ENCODE measurements around the gene RBMS1. TPM values are rescaled to one million over a fixed set of nuclear protein-coding genes. Genes with fewer than 3 reads are reported as not detected.

Gene RBMS1
- total and polyA plus RNA-seq, 2 of the 13 experiments (the other 11 are each of a cell fraction or from before 2014, with no cell fraction given), result 55.5 to 110 TPM

DNA sequence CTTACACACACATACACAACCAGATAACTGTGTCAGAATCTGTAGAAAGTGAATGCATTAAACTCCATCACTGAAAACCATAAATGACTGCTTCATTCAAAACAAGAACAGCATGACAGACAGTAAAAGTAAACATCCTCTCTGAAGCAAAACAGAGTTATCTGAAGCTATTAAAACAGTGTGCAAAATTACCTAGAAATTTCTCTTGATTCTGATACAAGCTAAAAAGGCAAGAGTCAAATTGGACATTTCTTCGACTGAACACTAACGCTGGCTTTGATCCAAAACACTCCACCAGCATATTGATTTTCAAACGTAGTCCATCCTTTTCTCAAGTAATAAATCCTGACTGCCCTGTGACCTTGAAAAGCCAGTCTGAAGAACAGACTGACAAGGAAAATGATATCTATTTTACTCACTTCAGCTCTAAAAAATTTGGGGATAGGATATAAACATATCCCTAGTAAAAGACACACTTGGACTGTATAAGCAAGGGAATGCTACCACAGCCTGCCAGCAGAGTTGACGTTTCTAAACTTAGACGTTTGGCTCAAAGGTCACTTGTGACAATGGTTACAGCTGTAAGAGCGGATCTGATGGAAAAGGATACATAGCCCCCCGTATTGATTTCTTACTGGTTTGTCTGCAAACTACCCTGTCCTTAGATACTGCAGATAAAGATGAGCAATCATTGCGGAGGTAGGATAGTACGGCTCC, 164.6 kb downstream of the RBMS1 start (continued):
- TF ChIP-seq HMGXB4 (CRISPR knock-in tag; IDR thresholded peaks at IDR 0.05; ENCODE audit: borderline replicate concordance in 1 of 2, low read depth in 1 of 2), result no peak
- peak; percentile 88 for TF ChIP-seq HOMEZ (CRISPR knock-in tag; IDR thresholded peaks at IDR 0.05; ENCODE audit: low read depth)
- TF ChIP-seq, protein P1, sequence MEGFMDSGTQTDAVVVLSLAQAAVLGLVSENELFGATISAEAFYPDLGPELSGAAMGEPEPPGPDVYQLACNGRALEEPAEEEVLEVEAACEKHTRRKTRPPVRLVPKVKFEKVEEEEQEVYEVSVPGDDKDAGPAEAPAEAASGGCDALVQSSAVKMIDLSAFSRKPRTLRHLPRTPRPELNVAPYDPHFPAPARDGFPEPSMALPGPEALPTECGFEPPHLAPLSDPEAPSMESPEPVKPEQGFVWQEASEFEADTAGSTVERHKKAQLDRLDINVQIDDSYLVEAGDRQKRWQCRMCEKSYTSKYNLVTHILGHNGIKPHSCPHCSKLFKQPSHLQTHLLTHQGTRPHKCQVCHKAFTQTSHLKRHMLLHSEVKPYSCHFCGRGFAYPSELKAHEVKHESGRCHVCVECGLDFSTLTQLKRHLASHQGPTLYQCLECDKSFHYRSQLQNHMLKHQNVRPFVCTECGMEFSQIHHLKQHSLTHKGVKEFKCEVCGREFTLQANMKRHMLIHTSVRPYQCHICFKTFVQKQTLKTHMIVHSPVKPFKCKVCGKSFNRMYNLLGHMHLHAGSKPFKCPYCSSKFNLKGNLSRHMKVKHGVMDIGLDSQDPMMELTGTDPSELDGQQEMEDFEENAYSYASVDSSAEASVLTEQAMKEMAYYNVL (CRISPR knock-in tag; IDR thresholded peaks at IDR 0.05; ENCODE audit: borderline replicate concordance), result peak; percentile 49; the same call in 1 of the 2 replicates
- TF ChIP-seq MED1 (CRISPR knock-in tag; IDR thresholded peaks at IDR 0.05), result 0 out of 2 replicates have a peak, but pooled peaks have one; percentile 45
- peak; percentile 78 for TF ChIP-seq SAP130 (CRISPR knock-in tag; IDR thresholded peaks at IDR 0.05; ENCODE audit: low read depth)
- peak; percentile 65; the same call in 1 of the 2 replicates for TF ChIP-seq CREM (IDR thresholded peaks at IDR 0.05)
- TF ChIP-seq CREM (CRISPR knock-in tag; IDR thresholded peaks at IDR 0.05), result no peak
- TF ChIP-seq TBX2 (CRISPR knock-in tag; IDR thresholded peaks at IDR 0.05; ENCODE audit: borderline replicate concordance), result peak; percentile 26; the same call in 1 of the 2 replicates
- 0 out of 2 replicates have a peak, but pooled peaks have one; percentile 52 for TF ChIP-seq ZNF772 (CRISPR knock-in tag; IDR thresholded peaks at IDR 0.05)
- peak; percentile 39; the same call in 1 of the 2 replicates for TF ChIP-seq FOXP4 (CRISPR knock-in tag; IDR thresholded peaks at IDR 0.05)
- peak; percentile 49; the same call in 1 of the 2 replicates for TF ChIP-seq KAT8 (CRISPR knock-in tag; IDR thresholded peaks at IDR 0.05)
- 0 out of 2 replicates have a peak, but pooled peaks have one; percentile 16 for TF ChIP-seq ARID3A (IDR thresholded peaks at IDR 0.05; ENCODE audit: low read depth, low read length)
- TF ChIP-seq MTERF4 (CRISPR knock-in tag; IDR thresholded peaks at IDR 0.05), result no peak
- TF ChIP-seq PITX1 (CRISPR knock-in tag; IDR thresholded peaks at IDR 0.05), result peak; percentile 62; the same call in 1 of the 2 replicates
- peak; percentile 54; the same call in 1 of the 2 replicates for TF ChIP-seq NR2F2 (IDR thresholded peaks at IDR 0.05; ENCODE audit: borderline replicate concordance, low read depth)
- TF ChIP-seq ZNF670 (CRISPR knock-in tag; IDR thresholded peaks at IDR 0.05; ENCODE audit: borderline replicate concordance), result peak; percentile 54; the same call in 1 of the 2 replicates
- peak; percentile 97 for TF ChIP-seq SOX5 (CRISPR knock-in tag; IDR thresholded peaks at IDR 0.05; ENCODE audit: borderline replicate concordance)
- TF ChIP-seq SP5 (CRISPR knock-in tag; IDR thresholded peaks at IDR 0.05; ENCODE audit: borderline replicate concordance, low read depth), result no peak

Data from HepG2 (cell line).